ENCODE measurements around the gene OR2M4. TPM values are rescaled to one million over a fixed set of nuclear protein-coding genes. Genes with fewer than 3 reads are reported as not detected.

OR2M4 gene
- total and polyA plus RNA-seq, 10 of the 15 experiments (the other 5 are each of a cell fraction or from before 2014, with no cell fraction given), result not detected

DNA sequence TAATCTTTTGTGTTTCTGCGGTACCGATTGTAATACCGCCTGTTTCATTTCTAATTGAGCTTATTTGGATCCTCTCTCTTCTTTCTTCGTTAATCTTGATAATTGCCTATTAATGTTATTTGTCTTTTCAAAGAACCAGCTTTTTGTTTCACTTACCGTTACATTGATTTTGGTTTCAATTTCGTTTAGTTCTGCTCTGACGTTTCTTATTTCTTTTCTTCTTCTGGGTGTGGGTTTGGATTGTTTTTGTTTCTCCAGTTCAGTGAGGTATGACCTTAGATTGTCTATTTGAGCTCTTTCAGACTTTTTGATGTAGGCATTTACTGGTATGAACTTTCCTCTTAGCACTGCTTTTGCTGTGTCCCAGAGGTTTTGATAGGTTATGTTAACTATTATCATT is 47.2 kb upstream of the OR2M4 start:
- in situ Hi-C loops (cut with MboI) (no loop called here), intact Hi-C loops (cut with micrococcal nuclease; ENCODE audit: unreplicated experiment) (no loop called here)
- SMC1A ChIA-PET (ENCODE audit: uncharacterized antibody, unreplicated experiment), result no interaction called here
- DNase-seq (ENCODE audit: low read depth, low spot score), result no peak
- no peak overlapping the region for H3K9ac ChIP-seq (ENCODE audit: control insufficient read depth, insufficient read depth, low read length)
- FAIRE-seq, result no peak
- H3K9me3 ChIP-seq (replicated peaks; ENCODE audit: control insufficient read depth, insufficient read depth, low read length), result no peaks in the 10 kb centered on the region
- no peak overlapping the region for H2AFZ ChIP-seq (ENCODE audit: control insufficient read depth, low read depth, low read length)
- 44% methylated on average over 7 of the region's 7 CpGs for WGBS (ENCODE audit: insufficient coverage, insufficient replicate concordance, low lambda C conversion rate, missing lambda C conversion rate)
- H3K36me3 ChIP-seq (ENCODE audit: control insufficient read depth in 2 of 2, insufficient read depth in 2 of 2, low read length in 1 of 2), result no peaks in the 10 kb centered on the region
- no peak for TF ChIP-seq ZBED1 (IDR thresholded peaks at IDR 0.05; ENCODE audit: borderline replicate concordance)
- no peak for TF ChIP-seq USF2 (IDR thresholded peaks at IDR 0.05; ENCODE audit: borderline replicate concordance, low read depth, low read length)
- no peak for TF ChIP-seq RAD51 (IDR thresholded peaks at IDR 0.05)
- TF ChIP-seq SUPT20H (IDR thresholded peaks at IDR 0.05; ENCODE audit: borderline replicate concordance, control insufficient read depth, low read depth, low read length), result no peak
- TF ChIP-seq MYC (IDR thresholded peaks at IDR 0.05; ENCODE audit: insufficient read depth, insufficient read length, insufficient replicate concordance, low read length, severe bottlenecking), result no peak
- no peak for TF ChIP-seq RELB (IDR thresholded peaks at IDR 0.05; ENCODE audit: low read depth)
- H3K4me3 ChIP-seq, result no peak overlapping the region
- peak; percentile 31; the same call in 1 of the 3 replicates for ATAC-seq
- H3K79me2 ChIP-seq (ENCODE audit: control insufficient read depth, insufficient read depth, low read length), result no peaks in the 10 kb centered on the region
- no peaks in the 10 kb centered on the region for H3K27me3 ChIP-seq (replicated peaks in 1 of 2; ENCODE audit: control insufficient read depth in 2 of 2, insufficient read depth in 2 of 2, low read length in 1 of 2)
- no peaks in the 10 kb centered on the region for H3K4me1 ChIP-seq (ENCODE audit: control insufficient read depth, insufficient read depth, low read length)
- POLR2A ChIA-PET, result no interaction called here
- no peak overlapping the region for H3K4me2 ChIP-seq (ENCODE audit: control insufficient read depth, insufficient read depth)
- H4K20me1 ChIP-seq (ENCODE audit: control insufficient read depth, insufficient read depth), result no peaks in the 10 kb centered on the region
- no TSS peak for BruUV-seq (replicated peaks)
- RAD21 ChIA-PET (ENCODE audit: unreplicated experiment), result no interaction called here
- CTCF ChIA-PET, result no interaction called here
- no peak overlapping the region for H3K27ac ChIP-seq (ENCODE audit: control insufficient read depth, insufficient read depth)
